H9 (cell line): Measurements from ENCODE around the gene CRYBB1. TPM values are rescaled to one million over a fixed set of nuclear protein-coding genes. Genes with fewer than 3 reads are reported as not detected.

Experiments used
- DNase-seq: peaks from one replicate; pipeline ENCODE4 v3.0.0-alpha.2; 2017
- H2AFZ ChIP-seq: one replicate; pipeline ENCODE4 v1.6.1; 2013; ENCODE audit warnings: mild to moderate bottlenecking, low read length, control low read depth, moderate library complexity
- H2AK5ac ChIP-seq: 2 replicates; pipeline ENCODE4 v1.6.1; 2013; ENCODE audit warnings: low read length, control low read depth, mixed read lengths; ENCODE audit not compliant: insufficient read length
- H2BK120ac ChIP-seq: one replicate; pipeline ENCODE4 v1.6.1; 2013; ENCODE audit warnings: low read depth, mild to moderate bottlenecking, low read length, control low read depth, inconsistent platforms; ENCODE audit not compliant: poor library complexity, severe bottlenecking
- H2BK12ac ChIP-seq: 2 replicates; pipeline ENCODE4 v1.6.1; 2013; ENCODE audit warnings: low read length, control low read depth, mixed read lengths, low read depth; ENCODE audit not compliant: insufficient read length
- H2BK15ac ChIP-seq: 2 replicates; pipeline ENCODE4 v1.6.1; 2013; ENCODE audit warnings: low read depth, low read length, control low read depth
- H2BK20ac ChIP-seq: one replicate; pipeline ENCODE4 v1.6.1; 2013; ENCODE audit warnings: low read depth, mild to moderate bottlenecking, low read length, control low read depth, inconsistent platforms; ENCODE audit not compliant: poor library complexity, severe bottlenecking
- H2BK5ac ChIP-seq: 2 replicates; pipeline ENCODE4 v1.6.1; 2013; ENCODE audit warnings: low read length, control low read depth, mixed read lengths; ENCODE audit not compliant: insufficient read length
- H3K14ac ChIP-seq: 2 replicates; pipeline ENCODE4 v1.6.1; 2013; ENCODE audit warnings: low read length, control low read depth; ENCODE audit not compliant: insufficient read depth
- H3K18ac ChIP-seq: 2 replicates; pipeline ENCODE4 v1.6.1; 2013; ENCODE audit warnings: low read depth, mild to moderate bottlenecking, mixed read lengths, low read length, control low read depth; ENCODE audit not compliant: insufficient read length
- H3K23ac ChIP-seq: 2 replicates; pipeline ENCODE4 v1.6.1; 2013; ENCODE audit warnings: low read length, control low read depth, mixed read lengths, low read depth; ENCODE audit not compliant: insufficient read length
- H3K23me2 ChIP-seq: 2 replicates; pipeline ENCODE4 v1.6.1; 2013; ENCODE audit warnings: low read depth, mild to moderate bottlenecking, mixed read lengths, low read length, control low read depth; ENCODE audit not compliant: insufficient read length, poor library complexity, severe bottlenecking
- H3K27ac ChIP-seq: 2 replicates; pipeline ENCODE4 v1.5.1; 2013; ENCODE audit warnings: low read length, control low read depth, mixed read lengths, low read depth; ENCODE audit not compliant: insufficient read length
- H3K27me3 ChIP-seq: 2 replicates; pipeline ENCODE4 v1.6.1; 2013; ENCODE audit warnings: low read length, control low read depth, inconsistent platforms; ENCODE audit not compliant: insufficient read depth
- H3K4ac ChIP-seq: 2 replicates; pipeline ENCODE4 v1.6.1; 2013; ENCODE audit warnings: low read depth, mild to moderate bottlenecking, control low read depth, inconsistent platforms, low read length, moderate library complexity
- H3K4me1 ChIP-seq: 2 replicates; pipeline ENCODE4 v1.6.1; 2013; ENCODE audit warnings: low read length, control low read depth, inconsistent platforms; ENCODE audit not compliant: insufficient read depth
- H3K4me2 ChIP-seq: 2 replicates; pipeline ENCODE4 v1.6.1; 2013; ENCODE audit warnings: low read length, control low read depth, mixed read lengths; ENCODE audit not compliant: insufficient read length, insufficient read depth
- H3K56ac ChIP-seq: 2 replicates; pipeline ENCODE4 v1.6.1; 2013; ENCODE audit warnings: low read depth, mild to moderate bottlenecking, mixed read lengths, low read length, control low read depth; ENCODE audit not compliant: insufficient read length
- H3K79me1 ChIP-seq: 2 replicates; pipeline ENCODE4 v1.6.1; 2013; ENCODE audit warnings: low read depth, mild to moderate bottlenecking, moderate library complexity, low read length, control low read depth, inconsistent platforms; ENCODE audit not compliant: insufficient read depth, poor library complexity, severe bottlenecking
- H3K79me2 ChIP-seq: 2 replicates; pipeline ENCODE4 v1.6.1; 2013; ENCODE audit warnings: low read length, control low read depth, inconsistent platforms; ENCODE audit not compliant: insufficient read depth
- H3K9ac ChIP-seq: 2 replicates; pipeline ENCODE4 v1.6.1; 2013; ENCODE audit warnings: low read length, control low read depth, mixed read lengths; ENCODE audit not compliant: insufficient read length; ENCODE audit errors: extremely low read depth
- H3K9me3 ChIP-seq: one replicate; pipeline ENCODE4 v1.6.1; 2013; ENCODE audit warnings: low read depth, low read length, inconsistent platforms; ENCODE audit not compliant: control insufficient read depth
- H3T11ph ChIP-seq: one replicate; pipeline ENCODE4 v1.6.1; 2013; ENCODE audit warnings: mild to moderate bottlenecking, low read length, control low read depth, inconsistent platforms
- H4K20me1 ChIP-seq: one replicate; pipeline ENCODE4 v1.6.1; 2013; ENCODE audit not compliant: control insufficient read depth, insufficient read length, insufficient read depth
- H4K5ac ChIP-seq: 2 replicates; pipeline ENCODE4 v1.6.1; 2013; ENCODE audit warnings: low read depth, mild to moderate bottlenecking, mixed read lengths, low read length, control low read depth; ENCODE audit not compliant: insufficient read length
- H4K8ac ChIP-seq: replicated peaks from 2 replicates; pipeline ENCODE4 v1.6.1; 2013; ENCODE audit warnings: low read length, control low read depth, mixed read lengths, low read depth; ENCODE audit not compliant: insufficient read length
- H4K91ac ChIP-seq: 2 replicates; pipeline ENCODE4 v1.6.1; 2013; ENCODE audit warnings: low read depth, mild to moderate bottlenecking, moderate library complexity, mixed read lengths, low read length, control low read depth; ENCODE audit not compliant: insufficient read length
- H3K27ac Mint-ChIP-seq, 3 experiments: 2 replicates in 2 of 3; 3 replicates in 1 of 3; pipeline ENCODE4 v1.8.0; 2020 to 2021; ENCODE audit warnings: mixed read lengths in 3 of 3, mild to moderate bottlenecking in 1 of 3, moderate library complexity in 1 of 3
- H3K27me3 Mint-ChIP-seq: 2 replicates; pipeline ENCODE4 v1.8.0; 2021; ENCODE audit warnings: low read depth, mild to moderate bottlenecking, moderate library complexity, mixed read lengths
- H3K36me3 Mint-ChIP-seq, 3 experiments: 2 replicates in 2 of 3; 3 replicates in 1 of 3; pipeline ENCODE4 v1.8.0; 2020 to 2021; ENCODE audit warnings: low read depth in 3 of 3, mixed read lengths in 3 of 3; ENCODE audit not compliant: insufficient read depth in 1 of 3
- H3K4me1 Mint-ChIP-seq, 2 experiments: 2 replicates each; pipeline ENCODE4 v1.8.0; 2020; ENCODE audit warnings: mixed read lengths in 2 of 2
- H3K4me3 Mint-ChIP-seq, 2 experiments: 2 replicates in 1 of 2; 3 replicates in 1 of 2; pipeline ENCODE4 v1.8.0; 2020 to 2021; ENCODE audit warnings: mild to moderate bottlenecking in 2 of 2, mixed read lengths in 2 of 2, moderate library complexity in 1 of 2
- H3K9me3 Mint-ChIP-seq, 2 experiments: 2 replicates in 1 of 2; 3 replicates in 1 of 2; pipeline ENCODE4 v1.8.0; 2020; ENCODE audit warnings: mild to moderate bottlenecking in 2 of 2, mixed read lengths in 2 of 2, moderate library complexity in 1 of 2
- CTCF ChIP-seq: fragments of 200-600 bp; sonication (generic); conservative IDR thresholded peaks from 3 replicates; pipeline ENCODE4 v1.8.0; 2021; ENCODE audit warnings: antibody characterized with exemption, mild to moderate bottlenecking
- WGBS: extraction: QIAGEN DNeasy Blood & Tissue Kit; methylation state at CpG from one replicate; pipeline ENCODE4 v1.1.7; 2013; ENCODE audit warnings: missing lambda C conversion rate, low lambda C conversion rate, mixed read lengths; ENCODE audit not compliant: insufficient read length; ENCODE audit errors: extremely low coverage; 5-methylcytosine and 5-hydroxymethylcytosine counted together
- total RNA-seq: library from RNA; stranded (reverse); gene quantifications from 2 replicates; pipeline ENCODE4 v1.2.1, GENCODE V29; 2021

Gene CRYBB1
- total RNA-seq, 1 experiment from 2014 or later: 5.4 TPM

GRCh38 chr22:26667140-26667539 lies 49.3 kb upstream of the CRYBB1 start:
- Histone ChIP-seq H3K4me1 (peaks cover 2% of the 10 kb centered on the region; the same call in 1 of the 2 replicates), H3T11ph (no peak overlapping the region), H3K27ac (no peak overlapping the region), H3K79me1 (no peaks in the 10 kb centered on the region), H2AFZ (no peak overlapping the region), H2BK15ac (no peak overlapping the region), H2BK20ac (no peak overlapping the region), H4K20me1 (no peaks in the 10 kb centered on the region), H3K23me2 (peaks cover under 1% of the 10 kb centered on the region), H3K4me2 (no peak overlapping the region), H3K9ac (no peak overlapping the region), H4K5ac (no peak overlapping the region), H3K4ac (no peak overlapping the region), H3K14ac (no peak overlapping the region), H4K91ac (no peak overlapping the region), H2BK12ac (no peak overlapping the region), H3K56ac (no peak overlapping the region), H3K79me2 (no peaks in the 10 kb centered on the region; the same call in 1 of the 2 replicates), H3K9me3 (no peaks in the 10 kb centered on the region), H4K8ac (no peak overlapping the region), H3K27me3 (no peaks in the 10 kb centered on the region), H2BK5ac (no peak overlapping the region), H3K23ac (no peak overlapping the region), H2AK5ac (no peak overlapping the region), H2BK120ac (no peak overlapping the region), H3K18ac (no peak overlapping the region)
- no peak for DNase-seq
- Mint-ChIP-seq H3K36me3 (peaks cover 47 to 87% (median 73%) of the 10 kb centered on the region in 3 experiments; a peak in 6 of 7 replicates), H3K4me3 (no peak overlapping the region), H3K27me3 (no peaks in the 10 kb centered on the region), H3K9me3 (no peaks in the 10 kb centered on the region), H3K4me1 (peaks cover 34 to 67% of the 10 kb centered on the region in 2 experiments), H3K27ac (peak overlapping the region in 1 of 3 experiments; percentile 59; a peak in 1 of 7 replicates)
- TF ChIP-seq CTCF: no peak
- WGBS: no CpG with 5 or more reads among the region's 13 CpGs
